ENCODE data around the gene TUBGCP2.
"Not testable (repeated sequence)": the region's sequence is repeated elsewhere in the genome, so short reads cannot be mapped to it uniquely, and the experiment has no call there.

Gene TUBGCP2

DNA sequence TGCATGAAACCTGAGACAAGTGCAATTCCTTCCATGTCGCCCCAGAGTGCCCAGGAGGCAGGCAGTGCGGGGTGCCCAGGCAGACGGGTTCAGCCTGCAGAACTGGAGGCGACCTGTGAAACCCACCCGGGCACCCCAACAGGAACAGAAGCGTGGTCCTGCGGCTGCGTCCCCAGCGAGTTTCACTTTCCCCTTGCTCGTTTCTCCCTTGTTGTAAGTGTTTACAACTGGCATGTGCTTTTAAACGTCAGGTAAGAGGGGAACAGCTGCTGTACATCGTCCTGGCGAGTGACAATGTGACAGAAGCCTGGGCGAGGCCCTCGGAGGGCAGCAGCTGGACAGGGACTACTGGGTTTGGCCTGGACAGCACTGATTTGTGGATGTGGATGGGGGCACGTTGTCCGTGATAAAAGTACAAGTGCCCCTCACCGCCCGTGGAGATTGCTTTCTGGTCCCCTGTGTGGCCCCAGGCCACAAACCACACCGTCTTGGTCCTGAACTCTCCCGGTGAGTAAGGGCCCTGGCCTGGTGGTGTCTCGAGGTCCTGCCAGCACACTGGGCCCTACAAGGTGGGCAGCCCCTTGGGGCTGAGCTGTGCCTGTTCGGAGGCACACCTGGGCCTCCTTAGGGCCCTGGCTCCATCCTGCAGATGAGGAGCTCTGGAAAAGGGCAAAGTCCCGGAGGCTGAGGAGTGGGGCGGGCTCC, 67.0 kb downstream of the TUBGCP2 start:
- DNase-seq: peak; percentile 22

DNA sequence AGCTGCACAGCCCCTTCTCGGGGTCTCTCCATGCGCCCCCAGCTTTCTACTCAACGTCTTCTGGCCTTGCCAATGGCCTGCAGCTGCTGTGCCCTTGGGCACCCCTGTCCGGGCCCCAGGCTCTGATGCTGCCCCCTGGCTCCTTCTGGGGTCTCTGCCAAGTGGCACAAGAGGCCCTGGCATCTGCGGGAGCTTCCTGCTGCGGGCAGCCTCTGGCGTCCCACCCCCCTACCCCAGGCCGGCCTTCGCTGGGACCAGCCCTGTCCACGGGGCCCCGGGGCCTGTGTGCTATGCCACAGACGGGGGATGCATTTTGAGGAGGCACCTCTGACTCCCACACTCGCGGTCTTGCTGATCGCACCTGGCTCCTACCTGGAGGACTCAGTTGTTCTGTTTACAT, 68.7 kb downstream of the TUBGCP2 start:
- DNase-seq: no peak

DNA sequence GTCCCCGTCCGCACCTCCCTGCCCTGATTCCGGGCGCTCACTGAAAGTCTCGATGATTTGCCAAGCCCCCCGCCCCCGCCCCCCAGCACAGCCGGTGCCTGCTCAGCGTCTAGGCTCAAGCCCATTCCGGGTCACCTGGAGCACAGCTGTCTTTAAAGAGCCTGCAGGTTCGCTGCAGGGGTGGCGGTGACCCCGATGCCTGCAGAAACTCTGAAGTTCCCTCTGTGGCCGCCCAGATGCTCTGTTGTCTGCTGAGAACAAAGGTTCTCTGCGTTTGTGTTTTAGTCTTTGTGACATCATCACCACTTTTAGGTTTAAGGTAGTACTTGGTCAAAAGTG, 70.2 kb downstream of the TUBGCP2 start:
- no peak for DNase-seq

DNA sequence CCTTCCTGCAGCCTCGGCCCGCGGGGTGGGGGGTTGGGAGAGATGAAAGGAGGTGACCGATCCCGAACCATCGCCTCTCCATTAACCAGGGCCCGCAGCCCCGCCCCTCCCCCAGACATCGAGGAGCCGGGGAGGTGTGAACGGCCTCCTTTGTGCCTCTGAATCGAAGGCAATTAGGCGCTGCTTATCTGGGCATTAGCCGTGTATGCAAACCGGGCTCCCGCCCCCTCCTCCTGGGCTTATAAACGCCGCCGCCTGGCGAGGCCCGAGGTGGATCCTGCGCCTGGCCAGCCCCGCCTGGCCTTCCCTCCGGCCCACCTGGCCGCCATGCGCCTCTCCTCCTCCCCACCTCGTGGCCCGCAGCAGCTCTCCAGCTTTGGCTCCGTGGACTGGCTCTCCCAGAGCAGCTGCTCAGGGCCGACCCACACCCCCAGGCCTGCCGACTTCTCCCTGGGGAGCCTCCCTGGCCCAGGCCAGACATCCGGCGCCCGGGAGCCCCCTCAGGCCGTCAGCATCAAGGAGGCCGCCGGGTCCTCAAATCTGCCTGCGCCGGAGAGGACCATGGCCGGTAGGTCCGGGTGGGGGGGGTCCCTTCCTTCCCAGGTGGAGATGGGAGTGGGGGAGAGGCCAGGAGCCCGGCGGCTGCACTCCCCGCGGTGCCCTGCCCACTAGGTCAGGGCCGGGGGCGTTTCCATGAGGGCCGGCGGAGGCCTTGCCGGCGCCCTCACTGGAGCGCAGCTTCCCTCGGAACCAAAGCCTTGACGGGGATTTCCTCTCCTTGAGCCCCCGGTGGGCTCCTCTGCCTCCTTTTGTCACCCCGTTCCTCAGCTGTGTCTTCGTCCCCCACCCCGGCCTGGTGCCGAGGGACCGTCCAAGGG, 70.8 kb downstream of the TUBGCP2 start, which contains the start of gene VENTX:
Gene VENTX, plus strand, starts transcription at position 268 of the 878 bp plus-strand sequence. Its CDS starts 60 bp downstream, at position 328.
- DNase-seq: no peak

DNA sequence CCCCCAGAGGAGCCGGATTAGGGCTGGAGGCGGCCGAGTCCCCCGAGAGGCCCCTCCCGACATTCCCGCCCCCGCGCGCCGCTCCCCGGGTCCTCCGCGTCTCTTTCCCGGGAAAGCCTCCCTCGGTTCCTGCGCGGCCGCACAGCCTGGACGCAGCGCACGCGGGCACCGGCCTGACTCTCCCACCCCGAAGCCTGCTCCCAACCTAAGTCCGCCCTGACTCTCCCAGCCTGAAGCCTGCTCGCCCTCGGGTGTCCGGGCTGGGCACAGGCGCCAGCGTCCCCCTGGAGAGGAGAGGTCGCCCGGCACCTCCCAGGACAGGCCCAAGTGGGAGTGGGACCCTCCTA, 71.5 kb downstream of the TUBGCP2 start:
- no peak for DNase-seq

DNA sequence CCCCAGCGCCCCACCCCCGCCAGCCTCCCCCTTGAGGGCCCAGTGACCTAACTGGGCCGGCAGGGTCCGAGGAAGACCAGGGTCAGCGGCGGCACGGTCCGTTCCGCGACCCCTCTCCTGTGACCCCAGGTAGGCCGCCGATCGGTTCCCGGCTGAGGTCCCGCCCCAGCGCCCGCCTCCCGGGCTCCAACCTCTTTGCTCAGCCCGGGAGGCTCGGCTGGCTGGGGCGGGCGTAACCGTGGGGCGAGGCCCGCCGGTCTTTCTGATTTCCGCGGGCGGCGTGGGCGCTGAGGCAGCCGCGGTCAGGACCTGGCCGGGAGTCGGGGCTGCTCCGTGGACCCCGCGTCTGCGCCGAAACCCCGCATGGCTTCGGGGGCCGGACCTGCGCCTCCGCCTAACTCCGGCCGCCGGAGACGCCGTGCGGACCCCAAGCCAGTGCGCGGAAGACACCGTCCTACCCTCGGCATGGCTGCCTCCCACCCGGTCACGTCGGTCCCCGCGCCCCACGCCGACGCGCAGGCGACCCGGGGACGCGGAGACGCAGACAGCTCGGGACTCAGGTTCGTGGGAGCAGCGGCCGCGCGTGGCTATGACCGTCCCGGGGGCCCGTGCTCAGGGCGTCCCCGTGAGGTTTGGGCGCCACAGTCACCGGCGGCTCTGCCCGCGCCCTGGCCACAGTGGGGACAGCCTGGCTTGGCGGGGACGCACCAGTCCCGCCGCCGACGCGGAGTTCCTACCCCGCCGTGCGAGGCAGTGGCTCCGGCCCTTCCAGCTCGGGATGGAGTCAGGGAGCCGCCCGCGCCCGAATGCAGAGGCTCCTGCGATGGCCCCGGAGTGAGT, 72.1 kb downstream of the TUBGCP2 start:
- DNase-seq: peak; percentile 34

DNA sequence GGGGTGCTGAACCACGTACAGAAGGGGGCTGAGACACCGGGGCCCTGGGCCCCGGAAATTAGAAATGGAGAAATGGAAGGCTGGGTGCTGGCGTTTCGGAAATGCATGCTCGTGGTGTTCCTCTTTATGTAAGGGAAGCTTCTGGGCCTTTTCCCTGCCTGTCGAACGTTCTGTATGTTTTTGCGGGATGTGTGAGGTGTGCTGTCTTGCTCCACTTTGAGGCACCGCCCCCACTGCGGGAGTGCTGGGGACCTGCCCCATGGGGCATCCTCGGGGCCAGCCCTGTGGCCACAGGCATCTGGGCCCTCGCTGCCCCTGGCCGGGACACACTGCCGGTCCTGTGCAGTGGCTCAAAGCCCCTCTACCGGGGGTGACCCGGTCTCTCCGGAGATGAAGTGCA, 72.7 kb downstream of the TUBGCP2 start:
- peak; percentile 9 for DNase-seq

DNA sequence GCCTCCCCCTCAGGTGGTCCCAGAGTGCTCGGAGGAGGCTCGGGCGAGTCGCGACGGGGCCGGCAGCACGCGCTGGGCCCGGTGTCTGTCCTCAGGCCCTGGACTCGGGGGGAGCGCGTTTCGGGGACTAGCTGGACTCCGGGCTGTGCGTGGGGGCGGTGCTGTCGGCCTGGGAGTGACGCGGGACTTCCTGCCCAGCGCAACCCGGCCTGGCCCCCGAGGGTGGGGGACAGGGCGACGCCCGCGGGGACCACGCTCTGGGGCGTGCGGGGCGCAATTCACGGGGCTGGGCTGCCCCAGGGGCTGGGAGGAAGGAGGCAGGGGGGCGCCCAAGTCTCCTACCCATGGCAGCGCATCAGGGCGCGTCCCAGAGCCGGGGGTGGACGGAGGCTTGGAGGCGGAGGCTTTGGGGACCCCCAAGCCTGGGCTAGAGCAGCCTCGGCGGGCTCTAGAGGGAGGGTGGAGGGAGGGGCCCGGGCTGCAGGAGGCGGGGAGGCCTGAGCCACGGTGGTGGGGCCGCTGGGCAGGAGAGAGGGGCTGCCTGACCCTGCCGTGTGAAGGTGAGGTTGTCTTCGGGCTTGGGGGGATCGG, 73.3 kb downstream of the TUBGCP2 start:
- peak; percentile 8 for DNase-seq

DNA sequence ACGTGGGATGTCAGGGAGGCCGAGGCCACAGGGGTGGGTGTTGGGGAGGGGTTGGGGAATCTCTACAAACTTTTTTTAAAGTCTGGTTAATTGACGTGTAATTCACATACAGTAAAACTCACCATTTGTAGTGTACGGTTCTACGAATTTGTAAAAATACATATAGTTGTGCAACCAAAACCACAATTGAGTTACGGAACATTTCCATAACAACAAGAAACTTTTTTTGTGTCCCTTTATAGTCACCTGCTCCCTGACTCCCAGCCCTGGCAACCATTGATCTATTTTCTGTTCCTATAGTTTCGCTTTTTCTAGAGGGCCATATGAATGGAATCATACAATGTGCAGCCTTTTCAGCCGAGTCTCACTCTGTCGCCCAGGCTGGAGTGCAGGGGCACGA, 73.9 kb downstream of the TUBGCP2 start:
- DNase-seq: not testable (repeated sequence)

DNA sequence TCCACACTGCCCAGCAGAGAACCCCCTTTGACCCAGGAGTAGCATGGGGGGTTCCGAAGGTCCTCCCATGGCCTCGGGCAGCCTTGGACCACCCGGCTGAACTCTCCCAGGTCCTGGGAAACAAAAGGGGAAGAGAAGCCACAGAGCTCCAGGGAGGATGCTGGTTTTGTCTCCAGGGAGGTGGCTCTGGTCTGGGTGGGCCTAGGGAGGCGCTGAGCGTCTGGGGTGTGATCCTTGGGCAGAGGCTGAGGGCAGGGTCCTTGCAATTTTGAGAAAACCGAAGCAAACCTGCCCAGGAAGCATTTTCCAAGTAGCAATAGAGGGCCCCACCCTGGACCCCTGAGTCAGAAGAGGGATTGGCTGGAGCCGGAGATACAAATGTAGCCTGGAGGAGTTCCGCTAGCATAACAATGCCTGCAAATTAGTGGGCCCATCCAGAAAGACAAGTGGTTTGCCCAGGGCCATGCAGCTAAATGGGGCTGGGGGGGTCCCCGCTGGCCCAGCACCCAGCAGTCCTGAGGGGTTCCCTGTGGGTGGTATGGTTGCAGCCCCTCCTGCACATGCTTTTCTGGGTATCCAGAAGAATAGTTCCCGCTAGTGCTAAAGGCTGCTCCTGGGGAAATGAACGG, 76.6 kb downstream of the TUBGCP2 start:
- no peak for DNase-seq

DNA sequence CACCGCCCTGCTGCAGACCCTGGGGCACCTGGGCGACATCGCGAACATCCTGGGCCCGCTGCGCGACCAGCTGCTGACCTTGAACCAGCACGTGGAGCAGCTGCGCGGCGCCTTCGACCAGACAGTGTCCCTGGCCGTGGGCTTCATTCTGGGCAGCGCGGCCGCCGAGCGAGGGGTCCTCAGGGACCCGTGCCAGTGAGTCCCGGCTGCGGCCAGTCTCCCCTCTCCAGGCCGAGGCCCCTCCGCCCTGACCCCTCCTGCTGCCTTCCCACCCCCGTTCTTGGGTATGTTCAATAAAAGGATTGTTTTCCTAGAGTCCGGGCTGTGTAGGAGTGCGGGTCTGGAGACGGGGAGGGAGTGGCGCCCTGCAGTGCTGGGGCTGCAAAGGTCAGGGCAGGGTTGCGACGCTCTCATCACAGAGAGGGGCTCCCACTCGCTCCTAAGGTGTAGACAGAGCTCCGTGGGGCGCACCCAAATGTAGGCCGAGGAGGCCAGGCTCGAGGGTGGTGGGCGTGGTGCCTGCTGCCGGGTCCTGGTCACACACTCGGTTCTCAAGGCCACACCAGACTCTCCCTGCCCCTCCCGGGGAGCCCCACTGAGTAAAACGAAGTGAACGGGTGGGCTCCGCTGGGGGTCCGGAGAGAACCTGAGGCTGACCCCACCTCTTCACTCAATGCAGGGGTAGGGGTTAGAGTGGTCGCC, 77.3 kb downstream of the TUBGCP2 start:
- DNase-seq: no peak

DNA sequence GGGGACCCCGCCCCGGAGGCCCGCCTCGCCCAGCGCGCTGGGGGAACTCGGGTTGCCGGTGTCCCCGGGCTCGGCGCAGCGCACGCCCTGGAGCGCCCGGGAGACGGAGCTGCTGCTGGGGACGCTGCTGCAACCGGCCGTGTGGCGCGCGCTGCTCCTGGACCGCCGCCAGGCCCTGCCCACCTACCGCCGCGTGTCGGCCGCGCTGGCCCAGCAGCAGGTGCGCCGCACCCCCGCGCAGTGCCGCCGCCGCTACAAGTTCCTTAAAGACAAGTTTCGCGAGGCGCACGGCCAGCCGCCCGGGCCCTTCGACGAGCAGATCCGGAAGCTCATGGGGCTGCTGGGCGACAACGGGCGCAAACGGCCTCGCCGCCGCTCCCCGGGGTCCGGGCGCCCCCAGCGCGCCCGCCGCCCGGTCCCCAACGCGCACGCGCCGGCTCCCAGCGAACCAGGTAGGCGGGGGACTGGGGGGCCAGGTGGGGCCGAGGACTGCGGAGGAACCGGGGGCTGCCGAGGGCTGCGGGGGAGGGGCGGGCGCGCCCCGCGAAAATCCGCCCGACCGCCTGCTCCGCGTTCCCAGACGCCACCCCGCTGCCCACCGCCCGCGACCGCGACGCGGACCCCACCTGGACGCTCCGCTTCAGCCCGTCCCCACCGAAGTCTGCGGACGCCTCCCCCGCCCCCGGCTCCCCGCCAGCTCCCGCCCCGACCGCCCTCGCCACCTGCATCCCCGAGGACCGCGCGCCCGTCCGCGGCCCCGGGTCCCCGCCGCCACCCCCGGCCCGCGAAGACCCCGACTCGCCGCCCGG, 78.1 kb downstream of the TUBGCP2 start:
- peak; percentile 14 for DNase-seq

DNA sequence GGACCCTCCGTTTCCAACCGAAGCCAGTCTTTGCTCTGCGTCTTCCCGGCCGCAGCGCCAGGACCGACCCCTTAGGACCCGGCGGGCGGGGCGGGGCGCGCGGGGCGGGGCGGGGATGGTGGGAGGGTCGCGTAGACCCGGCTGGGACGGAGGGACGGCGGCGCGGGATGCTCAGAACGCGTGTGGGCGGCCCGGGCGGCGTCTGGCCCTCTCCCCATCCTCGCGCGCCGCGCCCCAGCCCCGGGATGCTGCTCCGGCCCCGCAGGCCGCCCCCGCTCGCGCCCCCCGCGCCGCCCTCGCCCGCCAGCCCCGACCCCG, 78.7 kb downstream of the TUBGCP2 start, which contains the start of gene UTF1:
Gene UTF1, plus strand, starts transcription at position 174 of the 318 bp plus-strand sequence. Its CDS starts 72 bp downstream, at position 246.
- no peak for DNase-seq

DNA sequence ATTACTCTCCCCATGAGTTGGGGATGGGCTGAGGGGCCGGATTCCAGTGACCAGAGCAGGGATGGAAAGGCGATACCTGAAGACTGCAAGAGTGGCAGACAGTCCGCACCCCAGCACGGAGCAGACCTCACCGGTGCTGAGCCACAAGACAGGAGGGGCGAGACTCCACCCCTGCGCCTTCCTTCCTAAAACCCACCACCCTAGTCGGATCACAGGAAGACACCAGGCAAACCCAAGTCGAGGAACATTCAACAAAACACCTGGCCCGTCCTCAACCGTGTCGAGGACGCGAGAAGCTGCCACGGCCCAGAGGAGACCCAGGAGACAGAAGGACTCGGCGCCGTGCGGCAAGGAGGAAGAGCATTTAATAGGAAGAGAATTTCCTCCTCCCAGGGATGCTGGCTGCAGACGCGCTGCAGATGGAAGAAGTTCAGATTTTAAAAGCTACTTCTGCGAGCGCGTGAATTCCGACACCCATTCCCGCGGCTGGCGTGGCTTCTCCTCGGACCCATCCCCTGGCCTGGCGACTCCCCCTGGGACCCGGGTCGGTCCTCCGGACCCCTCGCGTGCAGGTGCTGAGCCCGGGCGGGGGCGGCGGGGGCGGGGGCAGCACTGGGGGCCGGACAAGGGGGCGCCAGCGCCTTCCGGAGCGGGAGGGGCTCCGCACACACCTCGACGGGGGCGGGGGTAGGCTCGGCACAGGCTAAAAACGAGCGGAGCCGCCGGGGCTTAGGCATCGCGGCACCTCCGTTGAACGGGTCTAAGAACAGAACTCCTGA, 79.2 kb downstream of the TUBGCP2 start:
- DNase-seq: no peak

All from CD4-positive, alpha-beta T cell treated with Interleukin-17A for 4 hours (primary cell).